ENCODE results near the gene STK10.

The STK10 gene

GRCh38 chr5:172088801-172089200 lies 99.2 kb downstream of the STK10 start:
- DNase-seq (ENCODE audit: low read depth in 2 of 2): no peak

- DNase-seq (ENCODE audit: low read depth in 2 of 2): no peak
These were observed 101.6 kb downstream of the STK10 start for GRCh38 chr5:172086194-172086975.

GRCh38 chr5:172085738-172086137 lies 102.3 kb downstream of the STK10 start:
- no peak for DNase-seq (ENCODE audit: low read depth in 2 of 2)

DNA sequence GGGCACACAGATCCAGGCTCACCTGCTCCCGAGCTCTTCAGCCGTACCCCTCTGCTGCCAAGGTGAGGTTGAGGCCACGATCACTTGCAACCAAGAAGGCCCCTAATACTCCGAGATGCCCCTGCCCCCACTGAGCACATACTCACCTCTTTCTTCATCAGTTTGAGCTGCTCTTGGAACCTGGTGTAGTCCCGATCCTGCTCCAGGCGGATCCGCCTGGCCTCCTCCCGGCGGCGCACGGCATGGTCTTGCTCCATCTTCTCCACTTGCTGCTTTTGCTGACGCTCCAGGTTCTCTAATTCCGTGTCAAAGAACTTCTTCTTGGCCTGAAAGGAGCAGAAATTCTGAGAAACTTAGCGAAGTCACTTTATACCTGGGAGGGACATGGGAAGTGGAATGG lies 105.8 kb downstream of the STK10 start:
- no peak for DNase-seq (ENCODE audit: low read depth in 2 of 2)

- no peak for DNase-seq (ENCODE audit: low read depth in 2 of 2)
These were observed 108.1 kb downstream of the STK10 start for GRCh38 chr5:172079876-172080275.

GRCh38 chr5:172078726-172079345 lies 109.2 kb downstream of the STK10 start:
- DNase-seq (ENCODE audit: low read depth in 2 of 2): no peak

- DNase-seq (ENCODE audit: low read depth in 2 of 2): no peak
These were observed 110.2 kb downstream of the STK10 start for GRCh38 chr5:172077664-172078425.

GRCh38 chr5:172076761-172077244 lies 111.2 kb downstream of the STK10 start:
- DNase-seq (ENCODE audit: low read depth in 2 of 2): no peak

DNA sequence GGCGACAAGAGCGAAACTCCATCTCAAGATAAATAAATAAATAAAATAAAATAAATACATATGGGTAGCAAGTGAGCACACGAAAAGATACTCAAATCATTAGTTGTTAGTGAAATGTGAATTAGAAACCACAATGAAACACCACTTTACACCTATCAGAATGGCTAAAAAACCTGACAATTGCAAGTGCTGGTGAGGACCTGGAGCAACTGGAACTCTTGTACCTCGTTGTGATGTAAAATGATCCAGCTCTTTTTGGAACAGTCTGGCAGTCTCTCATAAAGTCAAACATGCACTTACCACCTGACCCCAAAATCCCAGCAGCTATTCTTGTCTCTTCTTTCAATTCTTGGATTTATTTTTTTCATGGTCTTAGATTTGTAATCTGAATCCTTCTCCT lies 112.4 kb downstream of the STK10 start:
- DNase-seq (ENCODE audit: low read depth in 2 of 2): no peak

DNA sequence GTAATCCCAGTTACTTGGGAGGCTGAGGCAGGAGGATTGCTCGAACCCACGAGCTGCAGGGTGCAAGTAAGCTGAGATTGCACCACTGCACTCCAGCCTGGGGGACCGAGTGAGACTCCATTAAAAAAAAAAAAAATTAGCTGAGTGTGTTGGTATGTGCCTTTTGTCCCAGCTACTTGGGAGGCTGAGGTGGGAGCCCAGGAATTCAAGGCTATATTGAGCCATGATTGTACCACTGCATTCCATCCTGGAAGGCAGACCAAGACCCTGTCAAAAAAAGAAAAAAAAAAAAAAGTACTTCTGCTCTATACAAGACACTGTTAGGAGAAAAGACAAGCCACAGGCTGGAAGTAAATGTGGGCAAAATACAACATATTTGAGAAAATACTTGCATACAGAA lies 113.1 kb downstream of the STK10 start:
- DNase-seq (ENCODE audit: low read depth in 2 of 2): no peak

GRCh38 chr5:172071309-172071875 lies 116.6 kb downstream of the STK10 start:
- DNase-seq (ENCODE audit: low read depth in 2 of 2): no peak

DNA sequence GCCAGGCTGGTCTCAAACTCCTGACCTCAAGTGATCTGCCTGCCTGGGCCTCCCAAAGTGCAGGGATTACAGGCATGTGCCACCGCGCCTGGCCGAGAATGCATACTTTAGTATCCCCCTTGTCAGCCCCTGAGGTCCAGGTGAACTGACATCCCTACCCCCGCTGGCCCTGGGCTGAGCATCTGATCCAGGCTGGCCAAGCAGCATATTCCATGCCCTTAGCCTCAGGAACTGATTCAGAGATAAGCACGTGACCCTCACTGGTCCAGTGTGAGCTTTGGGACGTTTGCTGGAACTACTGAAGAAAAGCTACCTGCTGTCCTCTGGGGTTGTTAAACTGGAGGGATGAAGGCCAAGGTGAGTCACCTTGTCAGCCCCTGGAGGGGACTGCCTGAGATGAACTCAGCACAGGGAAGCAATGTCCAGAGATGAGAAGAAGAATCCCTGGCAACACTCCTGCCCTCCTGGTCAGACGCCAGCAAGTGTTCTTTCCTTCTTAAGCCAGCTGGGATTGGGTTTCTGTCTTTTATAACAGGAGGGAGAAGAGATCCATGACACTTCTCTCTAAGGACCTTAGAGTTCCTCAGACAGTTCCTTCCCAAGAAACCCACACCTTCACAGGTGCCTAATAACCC lies 122.5 kb downstream of the STK10 start:
- no peak for DNase-seq (ENCODE audit: low read depth in 2 of 2)

GRCh38 chr5:172064766-172065165 lies 123.3 kb downstream of the STK10 start:
- DNase-seq (ENCODE audit: low read depth in 2 of 2): no peak

GRCh38 chr5:172064358-172064757 lies 123.7 kb downstream of the STK10 start:
- no peak for DNase-seq (ENCODE audit: low read depth in 2 of 2)

DNA sequence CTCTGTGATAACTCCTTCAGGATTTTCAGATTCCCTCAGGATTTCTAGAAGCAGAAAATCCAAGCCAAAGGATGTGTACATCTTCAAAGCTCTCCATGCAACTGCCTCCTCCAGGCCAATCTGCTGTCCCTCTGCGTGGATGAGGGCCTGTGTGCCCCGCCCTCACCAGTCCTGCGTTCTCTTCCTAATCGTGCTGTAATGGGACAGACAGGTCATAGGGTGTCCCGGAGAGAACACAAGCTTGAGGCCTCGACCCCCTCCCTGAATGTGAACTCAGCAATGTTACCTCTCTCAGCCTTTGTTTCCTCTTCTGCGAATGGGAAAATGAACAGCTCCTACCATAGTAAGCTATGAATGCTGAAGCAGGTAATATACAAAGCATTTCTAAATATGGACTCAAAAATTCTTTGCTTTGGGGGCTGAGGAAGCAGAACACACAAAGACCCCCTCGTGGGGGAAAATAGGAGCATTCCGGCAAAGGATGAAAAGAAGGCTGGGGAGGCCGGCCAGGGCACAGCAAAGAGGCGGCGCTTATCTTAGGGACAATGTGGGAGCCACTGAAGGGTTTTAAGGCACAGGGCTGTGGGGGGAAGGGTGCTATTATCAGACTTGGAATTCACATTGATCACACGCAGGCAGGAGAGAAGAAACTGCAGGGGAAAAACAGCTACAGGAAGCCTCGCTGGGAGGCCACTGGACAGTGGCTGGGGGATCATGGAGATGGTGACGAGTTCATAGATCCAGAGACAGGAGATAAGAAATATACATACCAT lies 124.4 kb downstream of the STK10 start:
- DNase-seq (ENCODE audit: low read depth in 2 of 2): no peak

- DNase-seq (ENCODE audit: low read depth in 2 of 2): no peak
These were observed 128.3 kb downstream of the STK10 start for GRCh38 chr5:172059661-172060100.

- no peak for DNase-seq (ENCODE audit: low read depth in 2 of 2)
These were observed 129.9 kb downstream of the STK10 start for GRCh38 chr5:172058088-172058487.

- DNase-seq (ENCODE audit: low read depth in 2 of 2): no peak
These were observed 132.0 kb downstream of the STK10 start for GRCh38 chr5:172055996-172056395.

DNA sequence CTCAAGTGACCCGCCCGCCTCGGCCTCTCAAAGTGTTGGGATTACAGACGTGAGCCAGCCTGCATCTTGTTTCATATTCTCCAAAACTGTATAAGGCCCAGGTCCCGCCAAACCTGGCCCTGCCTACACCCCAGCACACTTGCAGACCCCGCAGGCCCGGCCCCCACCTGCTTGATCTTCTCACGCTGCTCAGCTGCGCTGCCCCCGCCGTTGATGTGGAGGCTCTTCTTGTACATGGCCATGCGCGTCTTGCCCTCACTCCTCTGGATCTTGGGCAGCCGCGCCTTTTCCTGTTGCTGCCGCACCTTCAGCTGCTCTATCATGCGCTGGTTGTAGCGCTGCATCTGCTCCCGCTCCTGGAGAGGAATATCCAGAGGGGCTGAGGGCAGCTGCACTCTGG lies 132.6 kb downstream of the STK10 start:
- no peak for DNase-seq (ENCODE audit: low read depth in 2 of 2)

DNA sequence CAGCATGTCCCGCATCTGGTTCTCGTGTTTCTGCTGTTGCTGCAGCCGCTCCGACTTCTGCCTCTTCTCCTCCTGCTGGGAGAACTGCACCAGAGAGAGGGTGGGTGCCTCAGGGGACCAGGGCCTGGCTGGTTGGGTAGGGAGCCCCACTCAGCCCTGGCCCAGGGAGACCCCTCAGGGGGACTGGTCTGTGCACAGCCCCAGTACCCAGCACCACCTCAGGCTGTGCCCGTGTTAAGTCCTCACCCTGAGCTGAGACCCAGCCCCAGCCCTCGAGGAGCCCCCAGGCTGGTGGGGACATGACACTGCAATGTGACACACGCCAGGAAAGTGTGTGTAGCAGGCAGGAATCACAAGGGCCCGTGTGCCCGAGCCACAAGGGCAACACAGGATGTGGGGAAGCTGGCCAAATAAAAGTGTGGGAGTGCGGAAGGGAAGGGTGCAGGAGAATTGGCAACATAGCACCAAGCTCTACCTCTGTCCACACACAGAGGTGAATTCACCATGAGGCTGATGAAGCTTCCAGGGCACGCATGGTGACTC lies 133.3 kb downstream of the STK10 start:
- DNase-seq (ENCODE audit: low read depth in 2 of 2): no peak

Measured in stimulated activated CD8-positive, alpha-beta memory T cell treated with anti-CD3 and anti-CD28 coated beads, Interleukin-15, amount 100 ng/mL, for 4 hours (primary cell).